ENCODE results near the gene TNFRSF12A. TPM values are rescaled to one million over a fixed set of nuclear protein-coding genes. Genes with fewer than 3 reads are reported as not detected.

TNFRSF12A gene
- total and polyA plus RNA-seq, 7 donors = 69.5 to 889 (median 164) TPM

- ATAC-seq (no peak), DNase-seq (no peak)
- Histone ChIP-seq H3K4me1 (peaks cover 3% of the 10 kb centered on the region), H3K4me3 (no peak overlapping the region), H3K27me3 (ENCODE audit: insufficient read depth in 3 of 3, low read length in 2 of 3) (peaks cover 0 to 35% (median 17%) of the 10 kb centered on the region in 3 donors), H3K9me3 (no peaks in the 10 kb centered on the region), H3K27ac (no peak overlapping the region), H3K36me3 (ENCODE audit: insufficient read depth in 1 of 2, low read depth in 1 of 2) (peaks cover 0 to 16% of the 10 kb centered on the region in 2 donors)
- TF ChIP-seq CTCF (IDR thresholded peaks at IDR 0.05) = no peak
- intact Hi-C loops (cut with DNase I) = no loop called here
- WGBS, 3 donors = 40 to 49% (median 42%) methylated on average over 20 to 21 of the region's 21 CpGs
These were observed 10.4 kb upstream of the TNFRSF12A start for GRCh38 chr16:3009568-3010390.

GRCh38 chr16:3010510-3010909 lies 9.7 kb upstream of the TNFRSF12A start:
- ATAC-seq (no peak), DNase-seq (no peak)
- Histone ChIP-seq H3K4me1 (no peaks in the 10 kb centered on the region), H3K27ac (no peak overlapping the region), H3K9me3 (no peaks in the 10 kb centered on the region), H3K4me3 (no peak overlapping the region), H3K27me3 (ENCODE audit: insufficient read depth in 3 of 3, low read length in 2 of 3) (peaks cover 0 to 35% (median 19%) of the 10 kb centered on the region in 3 donors), H3K36me3 (ENCODE audit: insufficient read depth in 1 of 2, low read depth in 1 of 2) (peaks cover 0 to 16% of the 10 kb centered on the region in 2 donors)
- WGBS, 3 donors = 83 to 88% (median 86%) methylated on average over 8 of the region's 8 CpGs
- TF ChIP-seq CTCF (IDR thresholded peaks at IDR 0.05) = no peak
- intact Hi-C loops (cut with DNase I) = no loop called here

- intact Hi-C loops (cut with DNase I) = no loop called here
- Histone ChIP-seq H3K27ac (no peak overlapping the region), H3K27me3 (ENCODE audit: insufficient read depth in 3 of 3, low read length in 2 of 3) (peaks cover 0 to 38% (median 15%) of the 10 kb centered on the region in 3 donors), H3K36me3 (ENCODE audit: insufficient read depth in 1 of 2, low read depth in 1 of 2) (peaks cover 0 to 3% of the 10 kb centered on the region in 2 donors), H3K9me3 (no peaks in the 10 kb centered on the region), H3K4me3 (no peak overlapping the region), H3K4me1 (no peaks in the 10 kb centered on the region)
- ATAC-seq (no peak), DNase-seq (no peak)
- 7 to 10% (median 8%) methylated on average over 16 to 19 of the region's 19 CpGs for WGBS, 3 donors
- TF ChIP-seq CTCF (IDR thresholded peaks at IDR 0.05) = no peak
These were observed 7.9 kb upstream of the TNFRSF12A start for GRCh38 chr16:3012246-3012645.

GRCh38 chr16:3012828-3013420 lies 7.2 kb upstream of the TNFRSF12A start, which contains the start of gene CLDN9:
Gene CLDN9 (plus strand): TSS chr16:3012923. CDS start chr16:3013363, 440 bp downstream.
- Histone ChIP-seq H3K4me1 (peaks cover 1% of the 10 kb centered on the region), H3K9me3 (no peaks in the 10 kb centered on the region), H3K27me3 (ENCODE audit: insufficient read depth in 3 of 3, low read length in 2 of 3) (peaks cover 0 to 45% (median 15%) of the 10 kb centered on the region in 3 donors), H3K36me3 (ENCODE audit: insufficient read depth in 1 of 2, low read depth in 1 of 2) (no peaks in the 10 kb centered on the region), H3K4me3 (no peak within 1 kb of the TSS), H3K27ac (no peak within 1 kb of the TSS)
- ATAC-seq (peak in 3 of 4 donors; percentile 18 to 21 (median 19)), DNase-seq (no peak)
- no peak for TF ChIP-seq CTCF (IDR thresholded peaks at IDR 0.05)
- 34 to 42% (median 36%) methylated on average over 22 to 27 of the region's 27 CpGs for WGBS, 3 donors
- intact Hi-C loops (cut with DNase I) = no loop called here

All from psoas muscle (tissue), 8 donors.